CD4-positive, alpha-beta T cell treated with Interferon alpha-2 for 1 hour (primary cell): ENCODE data around the gene KCTD13.
A peak's percentile ranks its signal among the peaks of the same experiment; 100 is the strongest.
"Not testable (repeated sequence)": the region's sequence is repeated elsewhere in the genome, so short reads cannot be mapped to it uniquely, and the experiment has no call there.

Experiments used
- DNase-seq, 2 donors: peaks; one replicate each; pipeline ENCODE4 v3.0.0-alpha.2; 2020 to 2022

KCTD13 gene, protein sequence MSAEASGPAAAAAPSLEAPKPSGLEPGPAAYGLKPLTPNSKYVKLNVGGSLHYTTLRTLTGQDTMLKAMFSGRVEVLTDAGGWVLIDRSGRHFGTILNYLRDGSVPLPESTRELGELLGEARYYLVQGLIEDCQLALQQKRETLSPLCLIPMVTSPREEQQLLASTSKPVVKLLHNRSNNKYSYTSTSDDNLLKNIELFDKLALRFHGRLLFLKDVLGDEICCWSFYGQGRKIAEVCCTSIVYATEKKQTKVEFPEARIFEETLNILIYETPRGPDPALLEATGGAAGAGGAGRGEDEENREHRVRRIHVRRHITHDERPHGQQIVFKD

DNA sequence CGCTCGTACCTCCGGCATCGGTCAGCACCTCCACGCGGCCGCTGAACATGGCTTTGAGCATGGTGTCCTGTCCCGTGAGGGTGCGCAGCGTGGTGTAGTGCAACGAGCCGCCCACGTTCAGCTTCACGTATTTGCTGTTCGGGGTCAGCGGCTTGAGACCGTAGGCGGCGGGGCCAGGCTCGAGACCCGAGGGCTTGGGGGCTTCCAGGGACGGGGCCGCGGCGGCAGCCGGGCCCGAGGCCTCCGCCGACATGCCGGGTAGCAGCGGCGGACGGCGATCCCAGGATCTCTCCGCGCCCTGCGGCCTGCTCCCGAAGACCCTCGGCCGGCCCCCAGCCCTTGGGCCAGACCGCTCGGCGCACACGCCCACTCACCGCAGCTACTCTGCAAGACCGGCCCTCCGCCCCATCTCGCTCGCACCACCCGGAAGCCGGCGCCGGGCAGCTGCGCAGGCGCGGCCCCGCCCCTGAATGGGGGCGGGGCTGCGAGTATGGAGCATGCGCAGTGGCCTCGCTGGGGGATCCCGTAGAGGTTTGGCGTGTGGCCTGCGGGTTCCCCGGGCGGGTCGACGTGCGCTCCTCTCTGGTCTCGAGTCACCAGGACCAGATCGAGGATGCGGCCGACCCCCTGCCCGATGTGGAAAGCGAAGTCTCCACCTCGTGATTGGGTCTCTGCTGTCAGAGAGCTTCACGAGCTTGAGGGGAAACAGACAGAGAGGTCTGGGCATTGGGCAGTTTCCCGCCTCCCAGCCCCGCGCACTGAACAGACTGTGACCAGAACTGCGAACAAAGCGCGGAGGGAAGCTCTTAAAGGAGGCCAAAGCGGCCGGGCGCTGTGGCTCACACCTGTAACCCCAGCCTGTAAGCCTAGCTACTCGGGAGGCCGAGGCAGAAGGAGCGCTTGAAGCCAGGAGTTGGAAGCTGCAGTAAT, at the start of gene KCTD13:
Gene KCTD13 (minus strand): TSS at position 446 of the 930 bp plus-strand sequence. CDS start 193 bp downstream, at position 253.
- DNase-seq, result peak; percentile 89 to 94

DNA sequence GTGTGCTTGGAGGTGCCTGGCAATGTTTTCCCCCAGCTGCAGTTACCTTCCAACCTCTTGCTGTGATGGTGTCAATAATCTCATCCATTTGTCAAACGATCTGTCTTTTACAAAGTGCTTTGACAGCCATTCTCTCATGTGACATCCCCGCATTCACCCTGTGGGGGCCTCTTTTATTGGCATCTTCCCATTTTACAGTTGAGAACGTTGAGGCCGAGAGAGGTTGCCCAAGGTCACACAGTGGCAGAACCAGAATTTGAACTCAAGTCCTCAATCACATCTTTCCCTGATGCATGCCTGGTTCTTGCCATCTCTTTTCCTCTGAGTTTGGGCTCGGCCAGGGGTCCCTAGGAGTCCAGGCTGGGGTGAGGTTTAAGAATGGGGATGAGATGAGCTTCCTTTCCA, 49.1 kb upstream of the KCTD13 start:
- DNase-seq, result no peak

DNA sequence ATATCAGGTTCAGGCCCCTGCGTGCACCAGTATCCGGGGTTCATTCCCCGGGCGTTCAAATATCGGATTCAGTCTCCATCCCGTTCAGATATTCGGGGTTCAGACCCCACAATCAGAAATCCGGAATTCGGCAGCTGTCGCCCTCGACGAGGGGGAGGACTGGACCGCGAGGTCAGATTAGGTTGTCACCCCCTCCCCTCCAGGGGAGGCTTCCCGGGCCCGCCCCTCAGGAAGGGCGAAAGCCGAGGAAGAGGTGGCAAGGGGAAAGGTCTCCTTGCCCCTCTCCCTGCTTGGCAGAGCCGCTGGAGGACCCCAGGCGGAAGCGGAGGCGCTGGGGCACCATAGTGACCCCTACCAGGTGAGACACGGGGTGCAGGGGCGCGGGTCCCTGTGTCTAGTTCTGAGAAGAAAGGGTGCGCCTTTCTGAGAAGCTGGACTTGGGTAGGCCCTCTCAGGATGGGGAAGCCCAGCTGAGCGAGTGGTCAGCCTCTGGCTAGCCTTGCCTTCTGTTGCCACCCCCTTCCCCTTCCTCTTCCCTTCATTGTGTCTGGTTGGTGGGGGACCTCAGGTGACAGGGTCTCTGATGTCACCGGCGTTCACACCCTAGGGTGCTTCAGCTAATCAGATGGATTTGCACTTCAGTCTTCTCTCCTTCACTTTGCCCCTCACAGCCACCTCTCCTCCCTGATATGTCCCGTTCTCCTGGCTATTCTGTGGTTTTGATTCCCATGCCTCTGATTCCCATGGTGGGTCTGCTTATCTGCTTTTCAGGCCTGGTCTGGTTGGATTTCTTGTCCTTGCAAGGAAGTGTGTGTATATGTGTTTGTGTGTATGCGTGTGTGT, 48.5 kb upstream of the KCTD13 start:
- DNase-seq, result peak; percentile 23 to 41

DNA sequence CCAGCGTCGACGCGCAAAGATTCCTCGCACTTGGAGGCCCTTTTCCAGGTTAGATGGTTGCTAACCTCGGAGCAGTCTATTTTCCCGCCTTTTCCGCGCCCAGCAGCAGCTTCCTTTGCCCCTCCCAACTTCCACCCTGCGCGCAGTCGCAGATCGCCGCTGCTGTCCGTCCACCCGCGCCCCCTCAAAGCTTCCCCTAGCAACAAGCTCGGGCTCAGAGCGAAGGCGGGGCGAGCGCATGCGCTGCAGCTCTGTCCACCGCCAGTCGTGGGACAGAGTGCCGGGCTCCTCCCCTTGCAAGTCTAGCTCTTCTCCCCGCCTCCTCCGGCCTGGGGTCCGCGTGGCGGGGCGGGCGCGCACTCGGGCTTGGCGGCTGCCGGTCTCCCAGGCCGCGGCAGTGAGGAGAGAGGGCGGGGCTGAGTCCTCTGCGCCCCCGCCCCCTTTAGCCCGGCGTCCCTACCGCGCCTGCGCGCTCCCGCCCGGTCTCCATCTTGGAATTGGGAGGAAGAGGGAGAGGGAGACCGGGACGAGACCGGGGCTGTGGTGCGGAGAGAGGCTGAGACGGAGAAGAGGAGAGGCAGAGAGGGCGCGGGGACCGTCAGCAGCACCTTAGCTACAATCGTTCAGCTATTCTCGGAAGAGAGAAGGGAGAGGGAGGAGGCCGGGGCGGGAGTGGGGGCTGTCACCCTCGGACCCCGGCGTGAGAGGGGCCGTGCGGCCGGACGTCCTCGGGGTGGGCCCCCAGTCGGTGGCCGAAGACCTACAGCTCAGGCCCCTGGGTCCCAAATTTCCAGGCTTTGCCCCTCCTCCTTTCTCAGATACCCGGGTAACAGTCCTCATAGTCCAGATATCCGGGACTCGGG, 47.6 kb upstream of the KCTD13 start, which contains the start of gene TAOK2:
Gene TAOK2 (plus strand): TSS at position 485 of the 863 bp plus-strand sequence. CDS start 3,905 bp downstream, outside the sequence.
- peak; percentile 98 to 99 for DNase-seq

DNA sequence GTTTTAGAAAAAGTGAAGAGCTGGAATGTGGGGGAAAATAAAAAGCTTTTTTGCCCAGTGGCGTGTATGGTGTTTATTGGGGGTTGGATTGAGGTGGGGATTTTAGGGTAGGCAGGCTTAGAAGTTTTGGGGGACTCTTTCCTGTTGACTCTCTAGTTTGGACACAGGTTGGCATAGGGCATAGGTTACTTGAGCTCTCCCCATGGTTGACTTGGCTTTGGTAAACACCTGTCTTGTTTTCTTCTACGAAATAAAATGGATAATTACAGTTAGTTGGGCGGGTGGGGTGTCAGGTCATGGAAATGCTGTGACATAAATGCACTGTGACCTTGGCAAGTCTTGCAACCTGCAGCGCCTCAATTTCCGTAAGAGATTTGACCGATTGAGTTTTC, 47.0 kb upstream of the KCTD13 start:
- DNase-seq, result no peak

DNA sequence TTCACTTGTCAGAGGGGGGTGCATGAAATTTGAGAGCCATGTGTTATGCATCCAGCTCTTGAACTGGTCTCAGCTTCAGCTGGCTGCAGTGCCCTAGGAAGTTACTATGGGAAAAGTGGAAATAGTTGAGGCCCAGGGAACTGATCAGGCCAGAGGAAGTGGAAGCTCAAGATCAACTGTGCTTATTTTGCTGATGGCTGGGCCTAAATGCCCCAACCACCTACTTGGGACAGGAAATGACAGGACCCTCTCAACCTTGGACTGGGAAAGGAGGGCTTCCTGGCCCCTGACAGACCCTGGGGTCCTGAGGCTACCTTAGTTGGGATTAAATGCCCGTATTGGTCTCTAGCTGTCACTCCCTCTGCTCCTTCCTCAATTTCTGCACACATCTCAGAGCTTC, 46.5 kb upstream of the KCTD13 start:
- DNase-seq, result no peak

DNA sequence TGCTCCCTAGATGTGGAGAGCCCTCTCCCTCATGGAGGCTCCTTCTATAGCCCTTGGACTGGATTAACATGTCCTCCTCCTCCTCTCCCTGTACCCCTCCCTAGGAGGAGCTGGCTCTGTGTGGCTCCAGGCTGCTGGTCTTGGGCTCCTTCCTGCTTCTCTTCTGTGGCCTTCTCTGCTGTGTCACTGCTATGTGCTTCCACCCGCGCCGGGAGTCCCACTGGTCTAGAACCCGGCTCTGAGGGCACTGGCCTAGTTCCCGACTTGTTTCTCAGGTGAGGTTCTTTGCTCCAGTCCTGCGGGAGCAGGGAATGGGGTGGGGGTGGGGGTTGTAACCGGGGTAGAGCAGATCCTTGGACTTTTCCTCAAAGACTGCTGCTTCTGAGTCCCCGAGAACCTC, 45.3 kb upstream of the KCTD13 start:
- no peak for DNase-seq

DNA sequence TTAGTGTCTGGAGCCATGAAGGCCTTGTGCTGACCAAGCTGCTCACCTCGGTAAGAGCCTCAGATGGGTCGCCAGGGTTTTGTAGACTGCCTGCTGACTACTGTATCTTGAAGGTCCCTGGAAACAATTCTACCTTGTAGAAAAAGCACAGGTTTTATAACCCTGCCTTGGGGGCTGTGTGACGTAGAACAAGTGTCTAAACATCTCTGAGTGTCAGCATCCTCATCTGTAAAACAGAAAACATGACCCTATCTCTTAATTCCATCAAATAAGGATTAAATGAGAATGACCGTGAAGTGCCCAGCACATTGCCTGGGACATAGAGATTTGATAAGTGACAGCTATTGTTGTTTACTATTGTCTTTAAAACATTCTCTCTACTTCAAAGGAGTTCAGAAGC, 42.2 kb upstream of the KCTD13 start:
- no peak for DNase-seq

DNA sequence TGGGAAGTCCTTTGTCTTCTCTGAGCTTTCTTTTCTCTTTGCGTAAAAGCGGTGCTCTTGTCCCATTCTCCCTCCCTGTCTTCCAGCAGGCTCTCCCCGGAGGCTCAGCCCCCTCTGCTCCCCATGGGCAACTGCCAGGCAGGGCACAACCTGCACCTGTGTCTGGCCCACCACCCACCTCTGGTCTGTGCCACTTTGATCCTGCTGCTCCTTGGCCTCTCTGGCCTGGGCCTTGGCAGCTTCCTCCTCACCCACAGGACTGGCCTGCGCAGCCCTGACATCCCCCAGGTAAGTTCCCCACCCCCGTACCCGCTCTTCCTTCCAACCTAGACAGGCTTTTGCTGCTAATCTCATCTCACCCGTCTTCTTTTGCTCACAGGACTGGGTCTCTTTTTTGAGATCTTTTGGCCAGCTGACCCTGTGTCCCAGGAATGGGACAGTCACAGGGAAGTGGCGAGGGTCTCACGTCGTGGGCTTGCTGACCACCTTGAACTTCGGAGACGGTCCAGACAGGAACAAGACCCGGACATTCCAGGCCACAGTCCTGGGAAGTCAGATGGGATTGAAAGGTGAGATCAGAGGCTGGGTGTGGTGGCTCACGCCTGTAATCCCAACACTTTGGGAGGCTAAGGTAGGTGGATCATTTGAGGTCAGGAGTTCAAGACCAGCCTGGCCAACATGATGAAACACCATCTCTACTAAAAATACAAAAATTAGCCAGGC, 37.2 kb upstream of the KCTD13 start:
- DNase-seq, result no peak

DNA sequence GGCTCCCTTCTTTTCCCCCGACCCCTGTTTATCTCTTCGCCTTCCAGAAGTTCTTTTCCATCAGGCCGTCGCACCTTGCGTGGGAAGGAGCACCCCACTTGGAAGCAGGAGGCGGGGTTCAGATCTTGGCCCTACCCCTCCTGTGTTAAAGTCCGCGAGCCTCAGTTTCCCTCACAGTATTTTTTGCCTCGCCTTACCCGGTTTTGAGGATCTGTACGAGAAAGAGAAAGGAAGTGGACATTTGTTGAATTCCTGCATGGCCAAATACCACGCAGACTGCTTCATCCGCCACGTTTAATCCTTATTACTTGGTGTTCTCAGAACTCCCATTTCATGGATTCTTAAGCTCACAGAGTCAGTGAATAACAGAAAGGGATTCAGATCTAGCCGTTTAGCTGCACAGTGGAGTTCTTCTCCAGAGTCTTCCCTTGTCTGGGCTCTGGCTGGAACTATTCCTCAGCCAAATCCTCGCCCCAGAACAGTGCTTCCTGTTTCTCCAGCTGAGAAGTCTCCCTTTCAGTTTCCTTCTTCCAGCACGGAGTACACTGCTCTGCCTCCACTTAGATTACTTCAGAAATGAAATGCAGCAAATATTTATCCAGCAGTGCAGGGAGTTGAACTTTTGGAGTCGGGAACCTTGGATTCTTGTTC, 36.4 kb upstream of the KCTD13 start:
- peak in 1 of 2 donors; percentile 18 for DNase-seq

DNA sequence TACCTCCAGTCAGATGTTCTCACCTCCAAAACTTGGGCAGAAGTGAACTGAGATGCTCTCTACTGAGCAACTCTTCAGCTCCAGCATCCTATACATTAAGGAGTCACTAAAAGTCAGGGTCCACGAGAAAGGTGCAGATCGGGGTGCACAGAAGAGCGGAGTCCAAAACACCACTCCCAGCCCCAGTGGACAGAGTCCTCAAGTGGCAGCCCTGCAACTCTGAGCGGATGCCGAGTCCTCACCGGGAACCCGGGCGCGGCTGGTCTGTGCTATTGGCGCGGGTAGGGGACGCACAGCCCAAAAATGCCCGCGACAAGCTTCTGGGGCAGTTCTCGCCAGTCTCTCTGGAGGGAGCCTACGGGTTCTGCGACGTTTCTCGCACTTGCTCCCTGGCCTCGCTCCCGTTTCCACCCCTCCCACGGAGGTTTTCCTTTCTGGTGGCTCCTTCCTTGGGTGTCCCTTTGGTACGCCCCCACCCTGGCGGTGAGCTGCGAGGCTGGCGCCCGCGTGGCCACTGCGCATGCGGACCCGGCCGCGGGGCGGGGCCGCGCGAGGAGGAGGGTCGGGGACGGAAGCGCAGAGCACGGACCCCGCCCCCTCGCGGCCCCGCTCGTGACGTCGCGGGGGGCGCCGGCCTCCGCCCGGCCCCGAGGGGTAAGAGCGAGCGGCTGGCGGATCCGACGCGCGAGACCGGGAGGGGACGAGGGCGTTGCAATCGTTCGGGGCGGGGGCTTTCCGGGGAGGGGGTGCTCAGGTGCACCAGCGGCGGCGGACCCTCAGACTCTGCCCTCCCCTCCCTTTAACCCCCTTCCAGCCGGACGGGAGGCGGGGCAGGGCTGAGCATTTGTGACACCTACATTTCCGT, 35.7 kb upstream of the KCTD13 start, which contains the start of gene TMEM219:
Gene TMEM219 (plus strand): TSS at position 601 of the 865 bp plus-strand sequence. CDS start 1,065 bp downstream, outside the sequence.
- DNase-seq, result peak; percentile 92 to 97

DNA sequence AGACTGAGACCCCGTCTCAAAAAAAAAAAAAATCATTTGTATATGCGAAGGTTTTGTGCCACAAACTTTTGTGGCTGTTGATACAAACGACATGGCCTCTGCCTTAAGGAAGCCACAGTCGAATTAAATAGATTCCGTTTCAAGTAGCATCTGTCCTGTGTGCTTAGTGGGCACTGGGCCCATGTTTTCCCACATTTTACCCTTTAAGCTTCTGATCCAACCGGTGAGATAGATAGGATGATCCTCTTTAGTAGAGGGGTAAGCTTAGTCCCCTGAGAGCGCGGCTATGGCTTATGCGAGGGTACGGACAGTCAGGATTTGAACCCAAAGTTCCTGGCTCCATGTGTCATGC, 35.1 kb upstream of the KCTD13 start:
- no peak for DNase-seq

DNA sequence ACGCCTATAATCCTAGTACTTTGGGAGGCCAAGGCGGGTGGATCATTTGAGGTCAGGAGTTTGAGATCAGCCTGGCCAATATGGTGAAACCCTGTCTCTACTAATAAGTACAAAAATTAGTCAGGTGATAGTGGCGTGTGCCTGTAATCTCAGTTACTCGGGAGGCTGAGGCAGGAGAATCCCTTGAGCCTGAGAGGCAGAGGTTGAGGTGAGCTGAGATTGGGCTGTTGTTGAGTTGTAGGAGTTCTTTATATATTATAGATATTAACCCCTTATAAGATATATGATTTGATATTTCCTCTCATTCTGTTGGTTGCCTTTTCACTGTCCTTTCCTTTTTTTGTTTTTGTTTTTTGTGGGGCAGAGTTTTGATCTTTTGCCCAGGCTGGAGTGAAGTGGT, 33.8 kb upstream of the KCTD13 start:
- DNase-seq, result not testable (repeated sequence)

DNA sequence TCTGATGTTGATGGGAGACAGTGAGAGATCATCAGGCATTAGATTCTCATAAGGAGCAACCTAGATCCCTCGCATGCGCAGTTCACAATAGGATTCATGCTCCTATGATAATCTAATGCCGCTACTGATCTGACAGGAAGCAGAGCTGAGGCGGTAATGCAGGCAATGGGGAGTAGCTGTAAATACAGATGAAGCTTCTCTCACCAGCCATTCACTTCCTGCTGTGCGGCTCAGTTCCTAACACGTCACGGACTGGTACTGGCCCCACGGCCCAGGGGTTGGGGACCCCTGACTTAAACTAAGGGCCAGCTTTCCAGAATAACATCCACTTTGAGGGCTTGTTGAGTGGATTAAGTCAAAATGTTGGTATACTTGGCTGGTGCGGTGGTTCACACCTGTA, 33.3 kb upstream of the KCTD13 start:
- no peak for DNase-seq

DNA sequence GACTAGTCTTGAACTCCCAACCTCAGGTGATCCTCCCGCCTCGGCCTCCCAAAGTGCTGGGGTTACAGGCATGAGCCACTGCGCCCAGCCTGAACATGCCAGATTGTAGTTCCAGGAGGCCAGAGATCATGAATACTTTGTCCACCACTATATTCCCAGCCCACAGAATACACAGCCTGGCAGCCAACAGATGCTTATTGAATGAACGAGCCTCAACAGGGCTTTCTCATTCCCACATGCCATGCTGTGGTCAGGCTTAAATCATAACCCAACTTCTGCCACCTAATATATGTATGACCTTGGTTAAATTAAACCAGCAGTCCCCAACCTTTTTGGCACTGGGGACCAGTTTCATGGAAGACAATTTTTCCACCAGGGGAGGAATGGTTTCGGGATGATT, 32.7 kb upstream of the KCTD13 start:
- DNase-seq, result no peak

DNA sequence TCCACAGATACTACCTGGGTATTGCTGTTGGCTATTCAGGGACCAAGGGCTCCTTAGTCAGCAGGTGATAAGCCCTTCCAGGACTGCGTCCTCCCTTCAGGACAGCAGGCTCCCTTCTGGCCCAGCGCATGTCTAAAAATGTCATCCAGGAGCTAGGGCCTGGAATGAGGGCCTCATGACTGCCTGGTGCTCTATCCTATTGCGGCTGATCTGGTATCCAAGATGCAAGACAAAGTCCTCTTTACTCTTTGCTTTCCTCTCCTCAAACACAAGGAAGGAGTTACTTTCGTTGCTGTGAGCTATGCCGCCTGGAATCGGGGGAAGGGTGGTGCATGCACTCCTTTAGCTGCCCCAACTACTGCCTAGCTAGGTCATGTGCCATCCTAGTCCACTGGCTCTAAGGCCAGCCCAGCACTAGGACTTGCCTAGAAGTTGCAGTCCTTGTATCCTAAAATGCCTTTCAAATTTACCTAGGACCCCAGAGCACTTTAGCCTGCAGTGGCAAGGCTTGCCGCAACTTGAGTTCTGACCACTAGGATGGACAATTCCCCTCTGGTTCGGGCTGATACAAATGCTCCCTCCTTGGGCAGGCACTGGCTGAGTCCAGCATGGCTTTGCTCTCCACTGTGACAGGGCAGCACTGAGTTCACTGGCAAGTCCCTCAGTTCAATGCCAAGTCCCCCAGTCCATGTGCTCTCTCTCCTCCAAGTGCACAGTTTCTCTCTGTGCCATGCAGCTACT, 25.8 kb upstream of the KCTD13 start:
- DNase-seq, result no peak

DNA sequence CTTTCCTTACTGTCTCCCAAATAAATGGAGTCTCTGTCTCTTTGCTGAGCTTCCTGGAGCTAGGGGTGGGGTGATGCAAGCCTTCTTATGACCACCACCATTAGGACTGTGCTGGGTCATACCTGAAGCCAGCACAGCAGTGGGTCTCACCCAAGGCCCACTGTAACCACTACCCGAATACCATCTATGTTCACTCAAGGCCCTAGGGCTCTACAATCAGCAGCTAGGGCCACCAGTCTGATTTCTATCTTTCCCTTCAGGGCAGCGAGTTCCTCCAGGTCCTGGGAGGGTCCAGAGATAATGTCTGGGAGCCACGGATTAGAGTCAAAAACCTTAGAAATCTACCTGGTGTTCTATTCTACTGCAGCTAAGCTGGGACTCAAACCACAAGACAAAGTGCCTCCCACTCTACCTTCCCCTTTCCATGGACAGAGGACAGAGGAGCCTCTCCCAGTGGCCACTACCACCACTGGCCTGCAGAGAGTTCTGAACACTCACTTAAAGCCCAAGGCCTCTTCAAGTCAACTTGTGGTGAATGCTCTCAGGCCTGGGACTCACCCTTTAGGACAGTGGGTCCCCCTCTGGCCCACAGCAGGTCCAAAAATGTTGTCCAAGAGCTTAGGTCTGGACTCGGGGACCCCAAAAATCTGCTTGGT, 24.9 kb upstream of the KCTD13 start:
- DNase-seq, result no peak

DNA sequence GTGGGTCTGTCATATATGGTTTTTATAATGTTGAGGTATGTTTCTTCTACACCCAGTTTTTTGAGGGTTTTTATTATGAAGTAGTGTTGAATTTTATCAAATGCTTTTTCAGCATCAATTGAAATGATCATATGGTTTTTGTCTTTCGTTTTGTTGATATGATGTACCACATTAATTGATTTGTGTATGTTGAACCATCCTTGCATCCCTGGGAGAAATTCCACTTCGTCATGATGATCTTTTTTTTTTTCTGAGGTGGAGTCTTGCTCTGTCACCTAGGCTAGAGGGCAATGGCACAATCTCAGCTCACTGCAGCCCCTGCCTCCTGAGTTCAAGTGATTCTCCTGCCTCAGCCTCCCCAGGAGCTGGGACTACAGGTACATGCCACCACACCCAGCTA, 21.9 kb upstream of the KCTD13 start:
- no peak for DNase-seq
